Gastrocnemius medialis (tissue), 4 donors: ENCODE results near the gene PRICKLE1. TPM values are rescaled to one million over a fixed set of nuclear protein-coding genes. Genes with fewer than 3 reads are reported as not detected.

Experiments
- ATAC-seq, 2 donors: fragments of 150-250 bp; one replicate each; pipeline ENCODE4 v1.9.1; 2016
- DNase-seq, 2 donors: peaks; one replicate each; pipeline ENCODE4 v3.0.0-alpha.2; 2019
- H3K27ac ChIP-seq, 4 donors: fragments of 200-600 bp; sonication (generic); 1 replicate in 1 of 4; 2 replicates in 3 of 4; pipeline ENCODE4 v1.5.1; 2016 to 2018; ENCODE audit warnings: mild to moderate bottlenecking in 2 of 4, moderate library complexity in 1 of 4
- H3K27me3 ChIP-seq, 3 donors: fragments of 200-600 bp; sonication (generic) in 2 of 3; 1 replicate in 1 of 3; 2 replicates in 2 of 3; pipeline versions ENCODE4 v1.5.1 to v1.6.0; 2016 to 2019; ENCODE audit warnings: mild to moderate bottlenecking in 1 of 3, moderate library complexity in 1 of 3
- H3K36me3 ChIP-seq, 2 donors: fragments of 200-600 bp; sonication (generic) in 1 of 2; one replicate each; pipeline ENCODE4 v1.5.1; 2017 to 2018
- H3K4me1 ChIP-seq, 2 donors: fragments of 200-600 bp; sonication (generic) in 1 of 2; one replicate each; pipeline ENCODE4 v1.5.1; 2016 to 2017; ENCODE audit warnings: mild to moderate bottlenecking in 2 of 2
- H3K4me3 ChIP-seq, 4 donors: fragments of 200-600 bp; sonication (generic) in 3 of 4; 1 replicate in 1 of 4; 2 replicates in 3 of 4; pipeline ENCODE4 v1.5.1; 2016 to 2019; ENCODE audit warnings: mild to moderate bottlenecking in 2 of 4
- H3K9me3 ChIP-seq, 3 donors: fragments of 200-600 bp; sonication (generic) in 2 of 3; 1 replicate in 1 of 3; 2 replicates in 2 of 3; pipeline ENCODE4 v1.5.1; 2016 to 2019
- CTCF ChIP-seq, 5 experiments: fragments of 450-650 bp in 3 of 5; fragments of 200-600 bp in 2 of 5; sonication (generic) in 2 of 5; IDR thresholded peaks in 4 of 5; conservative IDR thresholded peaks in 1 of 5; 1 replicate in 4 of 5; 2 replicates in 1 of 5; pipeline ENCODE4 v1.5.1; 2016 to 2019; ENCODE audit warnings: antibody characterized with exemption in 5 of 5, mild to moderate bottlenecking in 3 of 5, moderate library complexity in 3 of 5
- POLR2A ChIP-seq, 2 donors: fragments of 450-650 bp; IDR thresholded peaks; one replicate each; pipeline ENCODE4 v1.6.1; 2017; ENCODE audit warnings: antibody characterized with exemption in 2 of 2, mild to moderate bottlenecking in 2 of 2, moderate library complexity in 2 of 2
- in situ Hi-C, 4 donors: fragments of 200-750 bp; cut with MboI; loops; one replicate each; pipeline versions ENCODE4 v1.15.0 to v1.8.0; 2017; ENCODE audit warnings: low sequenced_read_pairs in 4 of 4
- intact Hi-C: fragments of 100-400 bp; cut with DNase I; formaldehyde crosslinking; loops from one replicate; pipeline ENCODE4 v1.15.1; 2023; ENCODE audit warnings: low total_unique reads
- total RNA-seq, 4 donors: library from RNA; depleted of rRNA; stranded (reverse); fragments of >200 nt; gene quantifications; one replicate each; pipeline versions ENCODE4 v1.1.0 to v1.2.3, GENCODE V29; 2016

Gene PRICKLE1
- total RNA-seq, 4 donors from 2014 or later, result 0.87 to 9.2 (median 3.6) TPM

GRCh38 chr12:42507565-42507964, 82.0 kb downstream of the PRICKLE1 start:
- TF ChIP-seq CTCF (IDR thresholded peaks at IDR 0.05 in 4 of 5, conservative IDR thresholded peaks at IDR 0.05 in 1 of 5) (no peak), POLR2A (IDR thresholded peaks at IDR 0.05) (no peak)
- intact Hi-C loops, result no loop called here
- in situ Hi-C loops, result no loop called here
- no peak overlapping the region for H3K27ac ChIP-seq
- no peak for ATAC-seq
- no peaks in the 10 kb centered on the region for H3K36me3 ChIP-seq
- H3K4me1 ChIP-seq, result peaks cover 2 to 3% of the 10 kb centered on the region in 2 donors
- H3K9me3 ChIP-seq, result no peaks in the 10 kb centered on the region
- no peak overlapping the region for H3K4me3 ChIP-seq
- no peak for DNase-seq
- H3K27me3 ChIP-seq, result no peaks in the 10 kb centered on the region

GRCh38 chr12:42507081-42507480, 82.5 kb downstream of the PRICKLE1 start:
- Histone ChIP-seq H3K4me3 (no peak overlapping the region), H3K36me3 (no peaks in the 10 kb centered on the region), H3K27ac (no peak overlapping the region), H3K4me1 (peaks cover 2 to 3% of the 10 kb centered on the region in 2 donors), H3K9me3 (no peaks in the 10 kb centered on the region), H3K27me3 (no peaks in the 10 kb centered on the region)
- DNase-seq, result no peak
- ATAC-seq, result no peak
- in situ Hi-C loops, result no loop called here
- intact Hi-C loops, result no loop called here
- TF ChIP-seq POLR2A (IDR thresholded peaks at IDR 0.05), result no peak
- TF ChIP-seq CTCF (IDR thresholded peaks at IDR 0.05 in 4 of 5, conservative IDR thresholded peaks at IDR 0.05 in 1 of 5), result no peak

GRCh38 chr12:42504049-42504448, 85.5 kb downstream of the PRICKLE1 start:
- Histone ChIP-seq H3K27me3 (no peaks in the 10 kb centered on the region), H3K4me1 (peaks cover 2% of the 10 kb centered on the region in 2 donors), H3K9me3 (no peaks in the 10 kb centered on the region), H3K27ac (no peak overlapping the region), H3K36me3 (no peaks in the 10 kb centered on the region), H3K4me3 (no peak overlapping the region)
- no peak for TF ChIP-seq POLR2A (IDR thresholded peaks at IDR 0.05)
- TF ChIP-seq CTCF (IDR thresholded peaks at IDR 0.05 in 4 of 5, conservative IDR thresholded peaks at IDR 0.05 in 1 of 5), result no peak
- in situ Hi-C loops, result no loop called here
- ATAC-seq, result no peak
- DNase-seq, result no peak
- intact Hi-C loops, result no loop called here

GRCh38 chr12:42502682-42503081, 86.9 kb downstream of the PRICKLE1 start:
- H3K9me3 ChIP-seq, result no peaks in the 10 kb centered on the region
- H3K36me3 ChIP-seq, result no peaks in the 10 kb centered on the region
- no peaks in the 10 kb centered on the region for H3K27me3 ChIP-seq
- no peak for ATAC-seq
- H3K27ac ChIP-seq, result no peak overlapping the region
- H3K4me1 ChIP-seq, result peaks cover 0 to 2% of the 10 kb centered on the region in 2 donors
- H3K4me3 ChIP-seq, result no peak overlapping the region
- TF ChIP-seq CTCF (IDR thresholded peaks at IDR 0.05 in 4 of 5, conservative IDR thresholded peaks at IDR 0.05 in 1 of 5) (no peak), POLR2A (IDR thresholded peaks at IDR 0.05) (no peak)
- intact Hi-C loops, result no loop called here
- in situ Hi-C loops, result no loop called here
- no peak for DNase-seq
